ENCODE measurements around the gene DCTD. TPM values are rescaled to one million over a fixed set of nuclear protein-coding genes. Genes with fewer than 3 reads are reported as not detected.

DCTD gene
- total and polyA plus RNA-seq, 10 of the 15 experiments (the other 5 are each of a cell fraction or from before 2014, with no cell fraction given) = 37.8 to 137 (median 92.1) TPM

- in situ Hi-C loops (cut with MboI) (no loop called here), intact Hi-C loops (cut with micrococcal nuclease; ENCODE audit: unreplicated experiment) (no loop called here)
- no peaks in the 10 kb centered on the region for H3K4me1 ChIP-seq (ENCODE audit: control insufficient read depth, insufficient read depth, low read length)
- no peak overlapping the region for H3K9ac ChIP-seq (ENCODE audit: control insufficient read depth, insufficient read depth, low read length)
- WGBS (ENCODE audit: insufficient coverage, insufficient replicate concordance, low lambda C conversion rate, missing lambda C conversion rate) = 77% methylated on average over 8 of the region's 9 CpGs
- peaks cover under 1% of the 10 kb centered on the region for H3K9me3 ChIP-seq (replicated peaks; ENCODE audit: control insufficient read depth, insufficient read depth, low read length)
- no peaks in the 10 kb centered on the region; the same call in 1 of the 2 replicates for H4K20me1 ChIP-seq (ENCODE audit: control insufficient read depth, insufficient read depth)
- ChIA-PET RAD21 (ENCODE audit: unreplicated experiment) (no interaction called here), SMC1A (ENCODE audit: uncharacterized antibody, unreplicated experiment) (no interaction called here), CTCF (no interaction called here), POLR2A (no interaction called here)
- ATAC-seq (no peak), DNase-seq (ENCODE audit: low read depth, low spot score) (no peak), FAIRE-seq (no peak)
- no peaks in the 10 kb centered on the region for H3K79me2 ChIP-seq (ENCODE audit: control insufficient read depth, insufficient read depth, low read length)
- no peak overlapping the region for H3K27ac ChIP-seq (ENCODE audit: control insufficient read depth, insufficient read depth)
- no peak overlapping the region for H3K4me2 ChIP-seq (ENCODE audit: control insufficient read depth, insufficient read depth)
- peaks cover 2 to 3% of the 10 kb centered on the region in 2 experiments; a peak in 3 of 4 replicates for H3K36me3 ChIP-seq (ENCODE audit: control insufficient read depth in 2 of 2, insufficient read depth in 2 of 2, low read length in 1 of 2)
- no peak for TF ChIP-seq IKZF2 (IDR thresholded peaks at IDR 0.05)
- TF ChIP-seq NFXL1 (IDR thresholded peaks at IDR 0.05; ENCODE audit: borderline replicate concordance) = no peak
- TF ChIP-seq JUNB (IDR thresholded peaks at IDR 0.05) = no peak
- no peak for TF ChIP-seq PBX3 (IDR thresholded peaks at IDR 0.05; ENCODE audit: insufficient replicate concordance, low read depth, low read length)
- no peak for TF ChIP-seq ELK1 (IDR thresholded peaks at IDR 0.05; ENCODE audit: low read depth, low read length)
- TF ChIP-seq ESRRA (IDR thresholded peaks at IDR 0.05; ENCODE audit: low read length) = no peak
- no peak for TF ChIP-seq GATAD2B (conservative IDR thresholded peaks at IDR 0.05; ENCODE audit: low read depth)
- no peak for TF ChIP-seq POLR2AphosphoS2 (IDR thresholded peaks at IDR 0.05; ENCODE audit: low read depth, low read length)
- TF ChIP-seq MTA2 (IDR thresholded peaks at IDR 0.05; ENCODE audit: low read depth) = no peak
- TF ChIP-seq SPI1 (IDR thresholded peaks at IDR 0.05; ENCODE audit: borderline replicate concordance, insufficient read depth, low read depth, low read length) = no peak
- no peak overlapping the region for H3K4me3 ChIP-seq
- H2AFZ ChIP-seq (ENCODE audit: control insufficient read depth, low read depth, low read length) = no peak overlapping the region
- no TSS peak for BruUV-seq (replicated peaks)
- H3K27me3 ChIP-seq (replicated peaks in 1 of 2; ENCODE audit: control insufficient read depth in 2 of 2, insufficient read depth in 2 of 2, low read length in 1 of 2) = no peaks in the 10 kb centered on the region
Observed at GRCh38 chr4:182879913-182880312, 37.3 kb downstream of the DCTD start.
